ENCODE measurements around the gene SNRNP48. TPM values are rescaled to one million over a fixed set of nuclear protein-coding genes. Genes with fewer than 3 reads are reported as not detected.

Gene SNRNP48
- total RNA-seq, 1 donor from 2014 or later, result 8.6 TPM

DNA sequence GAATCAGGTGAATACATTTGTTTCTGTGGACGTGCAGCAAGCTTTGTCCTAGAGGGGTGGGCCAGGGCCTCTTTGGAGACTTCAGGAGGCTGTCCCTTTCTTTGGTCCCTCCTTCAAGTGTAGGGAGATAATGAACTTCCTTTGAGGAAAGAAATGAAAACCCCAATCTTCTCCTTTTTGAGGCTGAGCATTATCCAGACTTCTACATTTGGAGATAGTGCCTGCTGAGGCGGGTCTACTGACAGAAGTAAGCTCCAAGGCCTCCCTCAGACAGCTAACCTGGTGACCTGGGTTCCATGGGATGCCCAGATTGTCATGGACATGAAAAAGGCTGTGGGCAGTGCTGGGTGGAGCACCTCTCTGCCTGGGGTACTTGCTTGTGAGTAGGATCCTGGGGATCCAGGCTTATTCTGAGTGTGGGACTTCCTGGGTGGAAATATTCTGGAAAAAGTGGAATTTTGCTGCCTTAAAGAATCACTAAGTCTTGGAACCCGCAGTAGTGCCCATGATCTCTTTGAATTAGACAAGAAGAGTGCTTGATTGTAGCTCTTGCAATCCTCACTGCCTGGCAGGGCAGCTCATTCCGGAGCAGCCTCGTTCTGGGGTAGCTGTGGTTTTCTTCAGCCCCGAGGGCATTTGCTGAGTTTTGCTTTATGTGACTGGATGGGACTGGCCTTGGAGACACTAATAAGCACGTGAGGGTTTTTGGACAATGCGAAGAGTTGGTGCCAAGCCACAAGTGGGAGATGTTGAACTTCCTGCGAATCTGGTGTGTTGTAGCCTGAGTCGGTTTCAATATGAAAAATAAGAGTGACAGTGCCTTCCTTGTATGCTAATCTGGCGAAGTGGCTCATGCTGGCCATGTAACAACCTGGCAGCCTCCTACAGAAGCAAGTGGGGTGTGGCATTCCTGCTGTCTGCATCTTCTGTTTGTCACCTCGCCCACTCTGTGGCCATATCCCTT is 28.1 kb downstream of the SNRNP48 start:
- DNase-seq (ENCODE audit: low read depth), result no peak
- no peak for TF ChIP-seq CTCF (conservative IDR thresholded peaks at IDR 0.05; ENCODE audit: low read depth, low read length)
- H3K4me3 ChIP-seq (ENCODE audit: low read depth, low read length), result no peak overlapping the region

DNA sequence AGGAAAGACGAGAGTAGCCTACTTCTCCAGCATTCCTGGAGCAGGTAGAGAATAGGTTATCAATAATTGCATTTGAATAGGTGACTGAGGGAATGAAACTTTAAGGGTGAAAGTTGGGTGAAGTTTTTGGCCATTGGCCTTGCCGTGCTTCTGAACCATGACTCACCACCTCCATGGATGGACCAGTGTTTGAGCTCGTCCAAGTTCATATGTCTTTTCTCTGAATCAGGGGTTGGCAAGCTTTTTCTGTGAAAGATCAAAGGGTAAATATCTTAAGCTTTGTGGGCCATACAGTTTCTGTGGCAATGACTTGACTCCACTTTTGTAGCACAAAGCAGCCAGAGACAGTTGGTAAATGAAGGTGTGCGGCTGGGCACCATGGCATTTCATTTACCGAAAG is 31.8 kb downstream of the SNRNP48 start:
- DNase-seq (ENCODE audit: low read depth), result no peak

DNA sequence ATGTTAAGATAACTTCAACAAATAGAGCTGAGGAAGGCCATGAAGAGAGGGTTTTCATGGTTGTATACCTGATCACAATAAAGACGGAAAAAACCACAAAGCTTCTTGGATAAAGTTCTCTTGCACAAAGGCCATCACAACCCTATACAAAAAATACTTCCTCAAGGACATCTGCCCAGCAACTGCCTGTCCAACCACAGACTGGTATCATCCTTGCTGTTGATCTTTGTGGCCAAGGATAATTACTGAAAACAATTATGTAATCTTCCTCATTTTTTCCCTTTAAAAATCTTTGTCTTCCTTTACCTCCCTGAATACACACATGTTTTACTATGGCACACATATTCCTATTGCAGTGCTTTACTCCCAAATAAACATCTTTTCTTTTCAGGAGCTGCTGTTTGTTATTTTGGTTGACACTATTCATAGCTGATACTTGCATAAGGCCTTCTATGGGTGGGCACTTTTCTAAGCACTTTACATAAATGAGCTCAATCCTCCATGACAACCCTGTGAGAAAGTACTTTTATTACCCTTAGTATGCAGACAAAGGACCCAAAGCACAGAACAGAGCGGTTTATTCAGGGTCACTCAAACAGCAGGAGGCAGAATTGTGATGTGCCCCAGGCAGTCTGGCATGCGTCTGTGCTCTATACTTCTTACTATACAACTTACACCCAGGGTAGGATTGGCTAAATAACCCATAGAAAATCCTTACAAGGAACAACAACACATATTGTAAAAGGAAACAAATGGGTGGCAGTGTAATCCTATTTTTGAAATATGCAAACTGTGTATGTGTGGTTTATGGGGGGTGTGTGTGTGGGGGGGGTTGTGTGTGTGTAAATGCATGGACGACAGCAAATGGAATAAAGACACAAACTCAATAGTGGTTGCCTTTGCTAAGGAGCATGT is 35.1 kb downstream of the SNRNP48 start:
- H3K4me3 ChIP-seq (ENCODE audit: low read depth, low read length), result no peak overlapping the region
- no peak for DNase-seq (ENCODE audit: low read depth)
- peak; percentile 13 for TF ChIP-seq CTCF (conservative IDR thresholded peaks at IDR 0.05; ENCODE audit: low read depth, low read length)

More for the DNA sequence above, 31.8 kb downstream of the SNRNP48 start:
- no peak overlapping the region for H3K4me3 ChIP-seq (ENCODE audit: low read depth, low read length)
- no peak for TF ChIP-seq CTCF (conservative IDR thresholded peaks at IDR 0.05; ENCODE audit: low read depth, low read length)

DNA sequence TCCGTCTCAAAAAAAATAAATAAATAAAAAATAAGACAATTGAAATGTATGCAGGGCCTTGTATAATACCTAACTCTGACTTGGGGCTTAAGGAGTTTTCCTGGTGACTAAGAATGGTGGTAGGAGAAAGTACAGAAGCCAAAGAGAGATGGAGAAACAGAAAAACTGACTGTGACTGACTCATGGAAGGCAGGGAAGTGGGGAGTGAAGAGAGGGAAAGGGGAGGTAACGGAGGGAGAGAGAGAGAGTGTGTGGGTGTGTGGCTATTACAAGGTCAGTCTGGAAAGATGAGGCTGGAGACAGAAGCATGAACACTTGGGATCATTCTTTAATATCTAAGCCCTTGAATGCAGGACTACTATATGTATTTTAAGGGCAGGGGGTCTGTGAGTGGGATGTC is 38.5 kb downstream of the SNRNP48 start:
- TF ChIP-seq CTCF (conservative IDR thresholded peaks at IDR 0.05; ENCODE audit: low read depth, low read length), result no peak
- no peak for DNase-seq (ENCODE audit: low read depth)
- no peak overlapping the region for H3K4me3 ChIP-seq (ENCODE audit: low read depth, low read length)

DNA sequence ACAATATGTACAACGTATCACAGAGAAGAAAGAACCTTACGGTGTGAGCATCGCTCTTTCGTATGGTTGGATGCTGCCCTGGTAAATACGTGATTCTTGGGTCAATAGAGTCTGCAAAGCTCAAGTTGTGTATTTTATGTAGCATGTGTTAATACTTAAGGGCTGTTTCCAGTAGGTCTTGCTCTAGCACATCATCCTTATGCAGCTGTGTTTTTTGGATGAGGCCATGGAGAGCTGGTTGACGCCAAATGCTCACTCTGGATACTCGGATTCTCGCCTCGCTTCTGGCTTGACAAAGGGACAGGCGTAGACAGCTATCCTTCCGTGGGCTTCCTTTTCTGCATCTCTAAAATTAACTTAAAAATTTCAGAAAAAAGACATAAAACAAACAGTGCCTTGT is 38.9 kb downstream of the SNRNP48 start:
- no peak for TF ChIP-seq CTCF (conservative IDR thresholded peaks at IDR 0.05; ENCODE audit: low read depth, low read length)
- DNase-seq (ENCODE audit: low read depth), result no peak
- H3K4me3 ChIP-seq (ENCODE audit: low read depth, low read length), result no peak overlapping the region

DNA sequence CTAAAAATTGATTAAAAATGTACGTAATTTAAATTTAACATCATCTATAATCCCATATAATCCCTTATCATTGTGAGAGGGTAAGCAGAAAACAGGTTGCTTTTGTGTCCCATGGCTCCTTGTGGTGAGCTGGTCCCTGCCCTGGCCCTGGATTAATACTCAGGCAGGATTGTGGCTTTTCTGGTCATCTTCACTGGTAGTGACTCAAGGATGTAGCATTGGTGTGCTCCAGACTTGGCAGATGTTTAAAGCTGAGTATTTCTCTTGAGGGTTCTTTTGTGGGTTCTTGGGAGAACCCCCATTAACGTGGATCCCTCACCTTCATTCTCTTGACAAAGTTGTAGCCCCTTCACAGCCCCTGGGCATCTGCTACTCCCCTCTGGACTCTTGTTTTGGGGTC is 39.3 kb downstream of the SNRNP48 start:
- TF ChIP-seq CTCF (conservative IDR thresholded peaks at IDR 0.05; ENCODE audit: low read depth, low read length), result no peak
- no peak for DNase-seq (ENCODE audit: low read depth)
- no peak overlapping the region for H3K4me3 ChIP-seq (ENCODE audit: low read depth, low read length)

Measured in epithelial cell of proximal tubule (primary cell).